Esophagus squamous epithelium (tissue), 5 donors: Measurements from ENCODE around the gene HNRNPUL2. TPM values are rescaled to one million over a fixed set of nuclear protein-coding genes. Genes with fewer than 3 reads are reported as not detected.

ENCODE experiments used
- DNase-seq: peaks from one replicate; lab custom pipeline; 2025; lab: John Stamatoyannopoulos, UW
- H3K27ac ChIP-seq, 4 donors: fragments of 200-600 bp; sonication (generic); one replicate each; pipeline ENCODE4 v1.5.1; 2016 to 2019; ENCODE audit warnings: mild to moderate bottlenecking in 1 of 4
- H3K27me3 ChIP-seq, 4 donors: fragments of 200-600 bp; sonication (generic); 1 replicate in 3 of 4; 2 replicates in 1 of 4; pipeline versions ENCODE4 v1.5.1 to v1.6.0; 2017 to 2021; ENCODE audit warnings: antibody characterized with exemption in 1 of 4
- H3K36me3 ChIP-seq, 3 donors: fragments of 200-600 bp; sonication (generic); one replicate each; pipeline ENCODE4 v1.5.1; 2016 to 2019
- H3K4me1 ChIP-seq, 3 donors: fragments of 200-600 bp; sonication (generic); one replicate each; pipeline ENCODE4 v1.5.1; 2017 to 2019
- H3K4me3 ChIP-seq, 4 donors: fragments of 200-600 bp; sonication (generic); 1 replicate in 3 of 4; 2 replicates in 1 of 4; pipeline ENCODE4 v1.5.1; 2016 to 2019; ENCODE audit warnings: mild to moderate bottlenecking in 2 of 4, moderate library complexity in 1 of 4
- H3K9me3 ChIP-seq, 3 donors: fragments of 200-600 bp; sonication (generic); one replicate each; pipeline ENCODE4 v1.5.1; 2016 to 2019
- POLR2A ChIP-seq, 4 donors: fragments of 450-650 bp; IDR thresholded peaks; one replicate each; pipeline ENCODE4 v1.6.1; 2017; ENCODE audit warnings: antibody characterized with exemption in 4 of 4, mild to moderate bottlenecking in 4 of 4, moderate library complexity in 3 of 4
- WGBS, 2 donors: methylation state at CpG; one replicate each; pipeline ENCODE4 v1.1.5; 2018; 5-methylcytosine and 5-hydroxymethylcytosine counted together
- intact Hi-C: fragments of 100-400 bp; cut with DNase I; formaldehyde crosslinking; loops from one replicate; pipeline ENCODE4 v1.15.0; 2022
- total RNA-seq, 4 donors: library from RNA; depleted of rRNA; stranded (reverse); fragments of >200 nt; gene quantifications; one replicate each; pipeline ENCODE4 v1.1.0, GENCODE V29; 2016
- TF ChIP-seq, protein P1 (sequence below), 6 experiments: fragments of 450-650 bp in 4 of 6; fragments of 200-600 bp in 2 of 6; sonication (generic) in 2 of 6; IDR thresholded peaks; one replicate each; pipeline ENCODE4 v1.5.1; 2016 to 2019; ENCODE audit warnings: antibody characterized with exemption in 6 of 6, mild to moderate bottlenecking in 4 of 6, moderate library complexity in 4 of 6
- donor health status: DM: yes; HTN: yes; CAD: no.

The HNRNPUL2 gene
- total RNA-seq, 4 donors from 2014 or later: 14.4 to 33.0 (median 26.4) TPM

- H3K27me3 ChIP-seq: no peaks in the 10 kb centered on the region
- no peak for DNase-seq
- WGBS, 2 donors: 30 to 31% methylated on average over 4 of the region's 4 CpGs
- intact Hi-C loops: no loop called here
- H3K27ac ChIP-seq: peak overlapping the region; percentile 14 to 95 (median 68)
- H3K4me1 ChIP-seq: peaks cover 12 to 50% (median 24%) of the 10 kb centered on the region in 3 donors
- TF ChIP-seq POLR2A (IDR thresholded peaks at IDR 0.05): no peak
- TF ChIP-seq, protein P1, sequence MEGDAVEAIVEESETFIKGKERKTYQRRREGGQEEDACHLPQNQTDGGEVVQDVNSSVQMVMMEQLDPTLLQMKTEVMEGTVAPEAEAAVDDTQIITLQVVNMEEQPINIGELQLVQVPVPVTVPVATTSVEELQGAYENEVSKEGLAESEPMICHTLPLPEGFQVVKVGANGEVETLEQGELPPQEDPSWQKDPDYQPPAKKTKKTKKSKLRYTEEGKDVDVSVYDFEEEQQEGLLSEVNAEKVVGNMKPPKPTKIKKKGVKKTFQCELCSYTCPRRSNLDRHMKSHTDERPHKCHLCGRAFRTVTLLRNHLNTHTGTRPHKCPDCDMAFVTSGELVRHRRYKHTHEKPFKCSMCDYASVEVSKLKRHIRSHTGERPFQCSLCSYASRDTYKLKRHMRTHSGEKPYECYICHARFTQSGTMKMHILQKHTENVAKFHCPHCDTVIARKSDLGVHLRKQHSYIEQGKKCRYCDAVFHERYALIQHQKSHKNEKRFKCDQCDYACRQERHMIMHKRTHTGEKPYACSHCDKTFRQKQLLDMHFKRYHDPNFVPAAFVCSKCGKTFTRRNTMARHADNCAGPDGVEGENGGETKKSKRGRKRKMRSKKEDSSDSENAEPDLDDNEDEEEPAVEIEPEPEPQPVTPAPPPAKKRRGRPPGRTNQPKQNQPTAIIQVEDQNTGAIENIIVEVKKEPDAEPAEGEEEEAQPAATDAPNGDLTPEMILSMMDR (IDR thresholded peaks at IDR 0.05): peak; percentile 31 to 75 (median 60)
- H3K36me3 ChIP-seq: peaks cover 0 to 22% (median 9%) of the 10 kb centered on the region in 3 donors
- H3K4me3 ChIP-seq: no peak overlapping the region
- no peaks in the 10 kb centered on the region for H3K9me3 ChIP-seq
These were observed 46.4 kb downstream of the HNRNPUL2 start for GRCh38 chr11:62680825-62681240.

DNA sequence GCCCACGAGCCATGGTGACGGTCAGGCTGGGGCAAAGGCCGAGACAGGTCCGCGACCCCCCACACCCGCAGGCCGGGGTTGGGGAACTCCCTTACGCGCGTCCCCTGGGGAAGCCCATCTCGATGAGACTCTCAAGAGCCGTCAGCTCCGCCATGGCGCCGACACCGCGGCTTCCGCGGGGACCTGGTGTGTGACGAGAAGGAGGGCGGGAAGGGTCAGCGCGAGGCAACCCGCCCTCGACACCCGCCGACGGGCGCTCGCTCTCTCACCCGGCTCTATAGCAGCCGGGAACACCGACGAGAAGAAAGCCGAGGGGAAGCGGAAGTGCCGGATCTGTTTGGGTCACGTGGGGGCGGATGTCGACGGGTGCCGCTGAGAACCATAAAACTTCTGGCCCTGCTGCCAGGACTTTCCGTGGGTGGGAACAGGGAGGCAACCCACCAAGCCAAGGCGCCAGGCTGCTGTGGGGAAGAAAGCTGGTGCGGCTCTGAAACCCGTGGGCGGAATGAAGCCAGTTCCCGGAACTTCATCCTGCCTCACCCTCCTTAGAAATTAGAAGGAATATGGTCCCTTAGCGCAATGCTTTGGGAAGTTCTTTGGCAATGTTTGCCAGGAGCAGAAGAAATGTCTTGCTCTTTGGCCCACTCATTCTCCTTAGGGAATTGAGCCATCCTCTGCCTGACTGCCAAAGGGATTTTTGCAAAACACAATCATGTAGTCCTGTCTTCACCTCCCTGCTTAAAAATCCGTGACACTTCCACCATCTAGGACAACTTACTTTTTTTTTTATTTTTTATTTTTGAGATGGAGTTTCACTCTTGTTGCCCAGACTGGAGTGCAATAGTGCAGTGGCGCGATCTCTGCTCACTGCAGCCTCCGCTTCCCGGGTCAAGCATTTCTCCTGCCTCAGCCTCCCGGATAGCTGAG, 48.2 kb downstream of the HNRNPUL2 start, which contains the start of gene UBXN1:
Gene UBXN1, minus strand, starts transcription at position 304 of the 927 bp plus-strand sequence. Its CDS starts 150 bp downstream, at position 154.
- Histone ChIP-seq H3K36me3 (peaks cover 0 to 40% (median 9%) of the 10 kb centered on the region in 3 donors), H3K4me1 (peaks cover 12 to 63% (median 24%) of the 10 kb centered on the region in 3 donors), H3K4me3 (peak within 1 kb of the TSS; percentile 78 to 100 (median 86)), H3K27ac (peak within 1 kb of the TSS; percentile 91 to 96 (median 94)), H3K9me3 (no peaks in the 10 kb centered on the region), H3K27me3 (no peaks in the 10 kb centered on the region)
- intact Hi-C loops: no loop called here
- TF ChIP-seq, protein P1 (IDR thresholded peaks at IDR 0.05): peak in 1 of 6 experiments; percentile 21
- TF ChIP-seq POLR2A (IDR thresholded peaks at IDR 0.05): peak in 2 of 4 donors; percentile 65 to 71
- peak; percentile 36 for DNase-seq
- WGBS, 2 donors: 8 to 21% methylated on average over 13 to 42 of the region's 55 CpGs

- Histone ChIP-seq H3K9me3 (no peaks in the 10 kb centered on the region), H3K36me3 (peaks cover 0 to 46% (median 9%) of the 10 kb centered on the region in 3 donors), H3K4me1 (peaks cover 13 to 69% (median 24%) of the 10 kb centered on the region in 3 donors), H3K27ac (peak overlapping the region; percentile 91 to 96 (median 94)), H3K4me3 (peak overlapping the region; percentile 78 to 100 (median 86)), H3K27me3 (no peaks in the 10 kb centered on the region)
- intact Hi-C loops: no loop called here
- DNase-seq: no peak
- WGBS, 2 donors: 0 to 5% methylated on average over 1 to 2 of the region's 16 CpGs
- TF ChIP-seq, protein P1 (IDR thresholded peaks at IDR 0.05): no peak
- no peak for TF ChIP-seq POLR2A (IDR thresholded peaks at IDR 0.05)
These were observed 48.9 kb downstream of the HNRNPUL2 start for GRCh38 chr11:62678433-62678769.

GRCh38 chr11:62677714-62678113, 49.5 kb downstream of the HNRNPUL2 start:
- Histone ChIP-seq H3K36me3 (peaks cover 0 to 53% (median 9%) of the 10 kb centered on the region in 3 donors), H3K27ac (peak overlapping the region in 3 of 4 donors; percentile 91 to 96 (median 95)), H3K27me3 (no peaks in the 10 kb centered on the region), H3K4me3 (peak overlapping the region in 3 of 4 donors; percentile 78 to 100 (median 89)), H3K9me3 (no peaks in the 10 kb centered on the region), H3K4me1 (peaks cover 20 to 76% (median 30%) of the 10 kb centered on the region in 3 donors)
- intact Hi-C loops: no loop called here
- no peak for DNase-seq
- no peak for TF ChIP-seq POLR2A (IDR thresholded peaks at IDR 0.05)
- TF ChIP-seq, protein P1 (IDR thresholded peaks at IDR 0.05): no peak
- 72 to 75% methylated on average over 12 to 15 of the region's 15 CpGs for WGBS, 2 donors

DNA sequence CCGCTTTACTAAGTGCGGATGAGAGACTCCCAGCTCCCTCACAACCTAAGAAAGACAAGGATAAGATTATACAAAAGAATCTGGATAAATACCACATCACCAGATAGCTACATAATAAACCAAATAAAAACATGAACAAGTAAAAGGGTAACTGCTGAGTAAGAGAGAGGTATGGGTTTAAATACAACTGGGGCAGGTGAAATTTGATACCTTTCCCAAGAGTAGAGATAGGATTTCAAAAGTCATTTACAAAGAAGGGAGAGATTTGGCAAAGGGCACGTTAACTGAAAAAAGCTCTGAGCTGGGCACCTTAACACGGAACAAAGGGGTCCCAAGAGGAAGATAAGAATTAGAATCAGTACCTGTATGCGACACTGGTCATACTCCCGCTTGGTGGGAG, 50.1 kb downstream of the HNRNPUL2 start:
- H3K9me3 ChIP-seq: no peaks in the 10 kb centered on the region
- no peak overlapping the region for H3K4me3 ChIP-seq
- 67 to 73% methylated on average over 6 of the region's 6 CpGs for WGBS, 2 donors
- DNase-seq: no peak
- TF ChIP-seq POLR2A (IDR thresholded peaks at IDR 0.05): no peak
- TF ChIP-seq, protein P1 (IDR thresholded peaks at IDR 0.05): no peak
- H3K27me3 ChIP-seq: no peaks in the 10 kb centered on the region
- peaks cover 0 to 54% (median 9%) of the 10 kb centered on the region in 3 donors for H3K36me3 ChIP-seq
- peak overlapping the region in 1 of 4 donors; percentile 96 for H3K27ac ChIP-seq
- peaks cover 26 to 82% (median 33%) of the 10 kb centered on the region in 3 donors for H3K4me1 ChIP-seq
- intact Hi-C loops: no loop called here
